ENCODE results near the gene BAK1. TPM values are rescaled to one million over a fixed set of nuclear protein-coding genes. Genes with fewer than 3 reads are reported as not detected.

The BAK1 gene
- total RNA-seq, 1 experiment from 2014 or later = 40.0 TPM

DNA sequence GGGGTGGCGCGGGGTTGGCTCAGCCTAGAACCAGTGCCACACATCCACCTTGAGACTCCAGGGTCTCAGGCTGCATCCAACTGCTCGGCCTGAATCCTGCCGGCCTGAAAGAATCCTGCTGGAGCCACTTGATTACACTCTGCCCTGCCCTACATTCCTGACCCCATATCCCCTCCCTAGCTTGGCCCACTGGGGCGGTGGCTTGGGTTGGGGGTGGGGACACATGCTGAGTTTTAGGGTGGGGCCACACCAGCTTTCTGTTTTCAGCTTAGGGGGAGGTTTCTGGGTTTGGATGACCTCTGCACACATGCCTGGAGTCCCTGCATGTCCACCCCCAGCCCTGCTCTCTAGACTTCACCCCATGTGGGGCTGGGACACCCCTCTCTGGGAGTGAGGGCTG lies 47.8 kb upstream of the BAK1 start:
- no peak for DNase-seq
- Mint-ChIP-seq H3K4me3 (no peak overlapping the region; a peak in 1 of 5 replicates), H3K36me3 (ENCODE audit: insufficient read depth in 1 of 3, low read depth in 3 of 3) (peaks cover 0 to 18% (median 7%) of the 10 kb centered on the region in 3 experiments; a peak in 3 of 7 replicates), H3K9me3 (no peaks in the 10 kb centered on the region), H3K27me3 (ENCODE audit: low read depth) (peaks cover 3% of the 10 kb centered on the region), H3K4me1 (peaks cover 47 to 62% of the 10 kb centered on the region in 2 experiments), H3K27ac (peak overlapping the region in 1 of 3 experiments; percentile 16; a peak in 1 of 7 replicates)
- Histone ChIP-seq H3K4ac (ENCODE audit: low read depth, low read length) (no peak overlapping the region), H4K5ac (ENCODE audit: insufficient read length, low read depth, low read length) (no peak overlapping the region), H3K9me3 (ENCODE audit: control insufficient read depth, low read depth, low read length) (no peaks in the 10 kb centered on the region), H3K79me2 (ENCODE audit: insufficient read depth, low read length) (peaks cover 2% of the 10 kb centered on the region; the same call in 1 of the 2 replicates), H3K27ac (ENCODE audit: insufficient read length, low read depth, low read length) (no peak overlapping the region), H3K4me2 (ENCODE audit: insufficient read depth, insufficient read length, low read length) (no peak overlapping the region), H3K14ac (ENCODE audit: insufficient read depth, low read length) (no peak overlapping the region), H3K27me3 (ENCODE audit: insufficient read depth, low read length) (no peaks in the 10 kb centered on the region), H3K23me2 (ENCODE audit: insufficient read length, low read depth, low read length, poor library complexity, severe bottlenecking) (peaks cover 3% of the 10 kb centered on the region), H2AK5ac (ENCODE audit: insufficient read length, low read length) (no peak overlapping the region), H3K9ac (ENCODE audit: extremely low read depth, insufficient read length, low read length) (no peak overlapping the region), H2BK15ac (ENCODE audit: low read depth, low read length) (no peak overlapping the region), H2BK5ac (ENCODE audit: insufficient read length, low read length) (no peak overlapping the region), H2AFZ (ENCODE audit: low read length) (no peak overlapping the region), H3K23ac (ENCODE audit: insufficient read length, low read depth, low read length) (no peak overlapping the region), H2BK20ac (ENCODE audit: low read depth, low read length, poor library complexity, severe bottlenecking) (no peak overlapping the region), H4K20me1 (ENCODE audit: control insufficient read depth, insufficient read depth, insufficient read length) (no peaks in the 10 kb centered on the region), H3T11ph (ENCODE audit: low read length) (no peak overlapping the region), H3K56ac (ENCODE audit: insufficient read length, low read depth, low read length) (no peak overlapping the region), H2BK12ac (ENCODE audit: insufficient read length, low read depth, low read length) (no peak overlapping the region), H4K8ac (replicated peaks; ENCODE audit: insufficient read length, low read depth, low read length) (no peak overlapping the region), H3K79me1 (ENCODE audit: insufficient read depth, low read depth, low read length, poor library complexity, severe bottlenecking) (peaks cover 5% of the 10 kb centered on the region), H3K18ac (ENCODE audit: insufficient read length, low read depth, low read length) (no peak overlapping the region), H4K91ac (ENCODE audit: insufficient read length, low read depth, low read length) (no peak overlapping the region), H2BK120ac (ENCODE audit: low read depth, low read length, poor library complexity, severe bottlenecking) (no peak overlapping the region), H3K4me1 (ENCODE audit: insufficient read depth, low read length) (peaks cover 5% of the 10 kb centered on the region; the same call in 1 of the 2 replicates)
- TF ChIP-seq, protein P1, sequence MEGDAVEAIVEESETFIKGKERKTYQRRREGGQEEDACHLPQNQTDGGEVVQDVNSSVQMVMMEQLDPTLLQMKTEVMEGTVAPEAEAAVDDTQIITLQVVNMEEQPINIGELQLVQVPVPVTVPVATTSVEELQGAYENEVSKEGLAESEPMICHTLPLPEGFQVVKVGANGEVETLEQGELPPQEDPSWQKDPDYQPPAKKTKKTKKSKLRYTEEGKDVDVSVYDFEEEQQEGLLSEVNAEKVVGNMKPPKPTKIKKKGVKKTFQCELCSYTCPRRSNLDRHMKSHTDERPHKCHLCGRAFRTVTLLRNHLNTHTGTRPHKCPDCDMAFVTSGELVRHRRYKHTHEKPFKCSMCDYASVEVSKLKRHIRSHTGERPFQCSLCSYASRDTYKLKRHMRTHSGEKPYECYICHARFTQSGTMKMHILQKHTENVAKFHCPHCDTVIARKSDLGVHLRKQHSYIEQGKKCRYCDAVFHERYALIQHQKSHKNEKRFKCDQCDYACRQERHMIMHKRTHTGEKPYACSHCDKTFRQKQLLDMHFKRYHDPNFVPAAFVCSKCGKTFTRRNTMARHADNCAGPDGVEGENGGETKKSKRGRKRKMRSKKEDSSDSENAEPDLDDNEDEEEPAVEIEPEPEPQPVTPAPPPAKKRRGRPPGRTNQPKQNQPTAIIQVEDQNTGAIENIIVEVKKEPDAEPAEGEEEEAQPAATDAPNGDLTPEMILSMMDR (conservative IDR thresholded peaks at IDR 0.05) = no peak
- no CpG with 5 or more reads among the region's 5 CpGs for WGBS (ENCODE audit: extremely low coverage, insufficient read length, low lambda C conversion rate)
